ENCODE results near the gene IVD.

The IVD gene

DNA sequence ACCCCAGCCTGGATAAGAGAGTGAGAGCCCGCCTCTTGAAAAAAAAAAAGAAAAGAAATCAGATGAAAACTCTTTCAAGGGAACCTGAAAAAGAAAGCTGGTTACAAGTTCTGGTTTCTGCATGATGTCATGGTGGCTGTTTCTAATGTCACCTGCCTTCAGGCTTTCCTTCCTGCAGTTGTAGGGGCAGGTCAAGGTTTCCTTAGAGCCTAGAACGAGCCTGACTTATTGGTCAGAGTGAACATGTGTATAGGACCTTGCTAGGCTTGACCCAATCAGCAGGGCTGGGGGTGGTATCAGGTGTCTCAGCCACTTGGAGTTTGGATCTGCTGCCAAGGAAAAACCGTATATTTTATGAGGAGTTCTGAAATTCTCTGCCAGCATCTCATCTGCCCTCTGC is 3.8 kb downstream of the IVD start:
- no peak for FAIRE-seq
- TF ChIP-seq POU2F2 (IDR thresholded peaks at IDR 0.05; ENCODE audit: low read depth, low read length) (no peak), POLR2AphosphoS5 (IDR thresholded peaks at IDR 0.05; ENCODE audit: low read depth, low read length) (no peak), PAX5 (IDR thresholded peaks at IDR 0.05; ENCODE audit: insufficient read depth, low read length, severe bottlenecking) (no peak), POLR2A (IDR thresholded peaks at IDR 0.05; ENCODE audit: low read depth, low read length) (no peak), SPI1 (IDR thresholded peaks at IDR 0.05; ENCODE audit: low read depth, low read length) (no peak), TAF1 (IDR thresholded peaks at IDR 0.05; ENCODE audit: low read depth, low read length) (no peak)
- DNase-seq (ENCODE audit: insufficient read length, low spot score), result no peak

- DNase-seq (ENCODE audit: insufficient read length, low spot score) (no peak), FAIRE-seq (no peak)
- no peak for TF ChIP-seq POLR2AphosphoS5 (IDR thresholded peaks at IDR 0.05; ENCODE audit: low read depth, low read length)
- no peak for TF ChIP-seq SPI1 (IDR thresholded peaks at IDR 0.05; ENCODE audit: low read depth, low read length)
- TF ChIP-seq TAF1 (IDR thresholded peaks at IDR 0.05; ENCODE audit: low read depth, low read length), result no peak
- no peak for TF ChIP-seq PAX5 (IDR thresholded peaks at IDR 0.05; ENCODE audit: insufficient read depth, low read length, severe bottlenecking)
- no peak for TF ChIP-seq POU2F2 (IDR thresholded peaks at IDR 0.05; ENCODE audit: low read depth, low read length)
- no peak for TF ChIP-seq POLR2A (IDR thresholded peaks at IDR 0.05; ENCODE audit: low read depth, low read length)
Observed at GRCh38 chr15:40410476-40410875, 4.9 kb downstream of the IVD start.

DNA sequence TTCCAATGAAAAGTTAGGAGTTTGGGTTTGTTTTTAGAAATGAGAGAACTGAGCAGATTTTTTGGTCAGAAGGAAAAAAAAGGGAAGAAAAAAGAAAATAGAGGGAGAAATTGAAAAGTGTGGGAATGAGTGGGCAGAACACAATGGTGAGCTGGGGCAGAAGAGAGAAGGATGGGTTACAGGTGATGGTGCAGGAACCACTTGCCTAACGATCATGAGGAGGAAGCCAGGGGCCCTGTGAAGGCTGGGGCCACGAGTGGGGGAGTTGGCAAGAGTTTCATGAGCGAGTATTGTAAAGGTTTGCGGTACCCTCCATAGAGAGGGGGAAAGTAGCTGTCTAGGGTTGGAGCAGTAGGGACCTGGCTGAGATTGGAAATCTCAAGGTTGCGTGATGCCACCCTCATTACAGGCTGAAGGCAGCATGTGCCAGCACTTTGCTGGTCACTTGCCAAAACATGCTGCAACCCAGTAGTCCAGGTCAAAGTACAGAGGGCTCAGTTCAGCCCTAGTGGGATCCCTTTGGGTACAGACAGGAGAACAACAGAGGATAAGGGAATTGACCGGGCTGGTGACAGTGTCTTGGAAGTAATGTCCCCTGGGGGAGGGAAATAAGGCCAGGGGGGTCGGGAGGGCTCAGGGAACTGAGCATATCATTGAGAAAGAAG is 6.6 kb downstream of the IVD start:
- DNase-seq (ENCODE audit: insufficient read length, low spot score), result no peak
- no peak for FAIRE-seq
- TF ChIP-seq POLR2AphosphoS5 (IDR thresholded peaks at IDR 0.05; ENCODE audit: low read depth, low read length), result no peak
- TF ChIP-seq POU2F2 (IDR thresholded peaks at IDR 0.05; ENCODE audit: low read depth, low read length), result no peak
- no peak for TF ChIP-seq PAX5 (IDR thresholded peaks at IDR 0.05; ENCODE audit: insufficient read depth, low read length, severe bottlenecking)
- TF ChIP-seq POLR2A (IDR thresholded peaks at IDR 0.05; ENCODE audit: low read depth, low read length), result no peak
- no peak for TF ChIP-seq SPI1 (IDR thresholded peaks at IDR 0.05; ENCODE audit: low read depth, low read length)
- TF ChIP-seq TAF1 (IDR thresholded peaks at IDR 0.05; ENCODE audit: low read depth, low read length), result no peak

GRCh38 chr15:40413036-40413435 is 7.4 kb downstream of the IVD start:
- TF ChIP-seq POU2F2 (IDR thresholded peaks at IDR 0.05; ENCODE audit: low read depth, low read length) (no peak), PAX5 (IDR thresholded peaks at IDR 0.05; ENCODE audit: insufficient read depth, low read length, severe bottlenecking) (no peak), TAF1 (IDR thresholded peaks at IDR 0.05; ENCODE audit: low read depth, low read length) (no peak), POLR2A (IDR thresholded peaks at IDR 0.05; ENCODE audit: low read depth, low read length) (no peak), SPI1 (IDR thresholded peaks at IDR 0.05; ENCODE audit: low read depth, low read length) (no peak), POLR2AphosphoS5 (IDR thresholded peaks at IDR 0.05; ENCODE audit: low read depth, low read length) (no peak)
- FAIRE-seq, result no peak
- no peak for DNase-seq (ENCODE audit: insufficient read length, low spot score)

DNA sequence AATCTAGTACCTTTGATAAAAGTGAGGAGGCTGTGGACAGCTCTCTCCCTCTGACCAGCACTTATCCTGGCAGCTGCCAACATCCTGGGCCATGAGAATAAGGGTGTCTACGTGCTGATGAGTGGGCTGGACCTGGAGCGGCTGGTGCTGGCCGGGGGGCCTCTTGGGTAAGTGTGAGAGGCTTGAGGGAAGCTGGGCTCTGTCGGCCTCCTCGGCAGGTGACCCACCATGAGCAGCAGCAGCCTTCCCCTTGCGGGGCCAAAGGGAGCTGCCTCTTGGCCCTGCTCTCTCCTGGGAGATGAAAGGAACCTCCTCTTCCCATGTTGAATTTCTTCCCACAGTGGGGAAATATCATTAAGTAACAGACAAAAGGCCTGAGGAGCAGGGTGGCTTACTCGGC is 9.2 kb downstream of the IVD start:
- TF ChIP-seq POLR2AphosphoS5 (IDR thresholded peaks at IDR 0.05; ENCODE audit: low read depth, low read length), result no peak
- TF ChIP-seq TAF1 (IDR thresholded peaks at IDR 0.05; ENCODE audit: low read depth, low read length), result no peak
- TF ChIP-seq POLR2A (IDR thresholded peaks at IDR 0.05; ENCODE audit: low read depth, low read length), result no peak
- TF ChIP-seq PAX5 (IDR thresholded peaks at IDR 0.05; ENCODE audit: insufficient read depth, low read length, severe bottlenecking), result no peak
- TF ChIP-seq POU2F2 (IDR thresholded peaks at IDR 0.05; ENCODE audit: low read depth, low read length), result no peak
- TF ChIP-seq SPI1 (IDR thresholded peaks at IDR 0.05; ENCODE audit: low read depth, low read length), result no peak
- DNase-seq (ENCODE audit: insufficient read length, low spot score) (no peak), FAIRE-seq (no peak)

DNA sequence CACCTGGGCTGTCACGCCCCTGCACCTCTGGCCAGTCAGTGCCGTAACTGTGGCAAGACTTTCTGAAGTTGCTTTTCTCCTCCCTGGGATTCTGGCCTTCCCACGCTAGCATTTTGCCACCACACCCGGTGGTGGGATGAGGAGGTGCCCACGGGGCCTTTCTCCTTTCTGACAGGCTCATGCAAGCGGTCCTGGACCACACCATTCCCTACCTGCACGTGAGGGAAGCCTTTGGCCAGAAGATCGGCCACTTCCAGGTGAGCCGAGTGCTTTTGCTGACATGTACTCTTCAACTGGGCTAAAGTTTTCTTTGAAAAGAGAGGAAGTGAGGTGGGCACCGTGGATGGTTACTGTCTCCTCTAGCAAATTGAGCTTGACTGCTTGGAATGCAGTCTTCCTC is 9.6 kb downstream of the IVD start:
- TF ChIP-seq SPI1 (IDR thresholded peaks at IDR 0.05; ENCODE audit: low read depth, low read length), result no peak
- DNase-seq (ENCODE audit: insufficient read length, low spot score) (no peak), FAIRE-seq (no peak)

DNA sequence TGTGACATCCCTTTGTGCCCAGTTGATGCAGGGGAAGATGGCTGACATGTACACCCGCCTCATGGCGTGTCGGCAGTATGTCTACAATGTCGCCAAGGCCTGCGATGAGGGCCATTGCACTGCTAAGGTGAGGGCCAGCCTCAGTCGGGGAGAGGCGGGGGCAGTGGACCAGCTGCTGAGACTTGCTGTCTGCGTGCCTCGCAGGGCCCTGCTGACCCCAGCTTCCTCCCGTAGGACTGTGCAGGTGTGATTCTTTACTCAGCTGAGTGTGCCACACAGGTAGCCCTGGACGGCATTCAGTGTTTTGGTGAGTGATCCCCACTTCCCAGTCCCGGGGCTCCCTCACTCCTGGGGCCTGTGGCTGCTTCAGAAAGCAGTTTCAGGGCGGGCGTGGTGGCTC is 10.5 kb downstream of the IVD start:
- DNase-seq (ENCODE audit: insufficient read length, low spot score) (no peak), FAIRE-seq (no peak)
- TF ChIP-seq POLR2A (IDR thresholded peaks at IDR 0.05; ENCODE audit: low read depth, low read length) (0 out of 2 replicates have a peak, but pooled peaks have one; percentile 4), POLR2AphosphoS5 (IDR thresholded peaks at IDR 0.05; ENCODE audit: low read depth, low read length) (no peak)

DNA sequence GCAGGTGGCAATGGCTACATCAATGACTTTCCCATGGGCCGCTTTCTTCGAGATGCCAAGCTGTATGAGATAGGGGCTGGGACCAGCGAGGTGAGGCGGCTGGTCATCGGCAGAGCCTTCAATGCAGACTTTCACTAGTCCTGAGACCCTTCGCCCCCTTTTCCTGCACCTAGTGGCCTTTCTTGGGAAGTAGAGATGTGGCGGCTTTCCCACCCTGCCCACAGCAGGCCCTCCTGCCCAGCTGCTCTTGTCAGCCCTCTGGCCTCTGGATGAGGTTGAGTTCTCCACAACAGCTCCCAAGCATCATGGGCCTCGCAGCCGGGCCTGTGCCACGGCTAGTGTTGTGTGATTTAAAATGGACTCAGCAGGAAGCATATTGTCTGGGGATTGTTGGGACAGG is 12.5 kb downstream of the IVD start:
- TF ChIP-seq POLR2AphosphoS5 (IDR thresholded peaks at IDR 0.05; ENCODE audit: low read depth, low read length) (no peak), PAX5 (IDR thresholded peaks at IDR 0.05; ENCODE audit: insufficient read depth, low read length, severe bottlenecking) (no peak), TAF1 (IDR thresholded peaks at IDR 0.05; ENCODE audit: low read depth, low read length) (no peak), SPI1 (IDR thresholded peaks at IDR 0.05; ENCODE audit: low read depth, low read length) (no peak), POLR2A (IDR thresholded peaks at IDR 0.05; ENCODE audit: low read depth, low read length) (no peak), POU2F2 (IDR thresholded peaks at IDR 0.05; ENCODE audit: low read depth, low read length) (no peak)
- DNase-seq (ENCODE audit: insufficient read length, low spot score) (no peak), FAIRE-seq (no peak)

DNA sequence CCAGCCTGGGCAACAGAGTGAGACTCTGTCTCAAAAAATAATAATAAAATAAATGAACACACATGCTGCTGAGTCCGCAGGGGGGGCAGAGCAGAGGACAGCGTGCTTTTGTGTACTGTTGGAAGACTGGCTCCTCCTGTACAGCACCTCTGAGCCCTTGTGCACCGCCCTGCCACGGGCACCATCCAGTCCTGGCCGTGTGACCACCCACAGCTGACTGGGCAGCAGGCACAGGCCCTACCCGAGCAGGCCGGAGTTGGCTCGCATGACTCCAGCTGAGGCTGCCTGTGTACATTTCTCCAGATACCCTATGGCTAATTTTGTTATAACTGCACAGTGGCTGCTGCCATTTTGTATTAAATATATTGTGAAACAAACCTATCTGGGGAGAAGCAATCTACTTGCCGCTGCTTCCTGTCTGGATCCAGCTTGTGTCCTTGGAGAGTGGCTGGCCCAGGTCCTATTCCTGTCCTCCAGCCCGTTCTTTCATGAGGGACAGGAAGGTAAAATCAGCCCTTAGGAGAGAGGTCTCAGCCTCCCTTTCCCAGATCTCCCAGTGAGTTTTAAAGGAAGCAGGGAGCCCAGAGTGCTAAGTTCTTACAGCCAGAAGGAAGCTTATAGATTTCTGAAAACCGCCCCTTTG is 14.6 kb downstream of the IVD start:
- FAIRE-seq (no peak), DNase-seq (ENCODE audit: insufficient read length, low spot score) (no peak)
- TF ChIP-seq POLR2AphosphoS5 (IDR thresholded peaks at IDR 0.05; ENCODE audit: low read depth, low read length), result no peak
- TF ChIP-seq TAF1 (IDR thresholded peaks at IDR 0.05; ENCODE audit: low read depth, low read length), result no peak
- no peak for TF ChIP-seq PAX5 (IDR thresholded peaks at IDR 0.05; ENCODE audit: insufficient read depth, low read length, severe bottlenecking)
- no peak for TF ChIP-seq SPI1 (IDR thresholded peaks at IDR 0.05; ENCODE audit: low read depth, low read length)
- TF ChIP-seq POLR2A (IDR thresholded peaks at IDR 0.05; ENCODE audit: low read depth, low read length), result no peak
- TF ChIP-seq POU2F2 (IDR thresholded peaks at IDR 0.05; ENCODE audit: low read depth, low read length), result no peak

DNA sequence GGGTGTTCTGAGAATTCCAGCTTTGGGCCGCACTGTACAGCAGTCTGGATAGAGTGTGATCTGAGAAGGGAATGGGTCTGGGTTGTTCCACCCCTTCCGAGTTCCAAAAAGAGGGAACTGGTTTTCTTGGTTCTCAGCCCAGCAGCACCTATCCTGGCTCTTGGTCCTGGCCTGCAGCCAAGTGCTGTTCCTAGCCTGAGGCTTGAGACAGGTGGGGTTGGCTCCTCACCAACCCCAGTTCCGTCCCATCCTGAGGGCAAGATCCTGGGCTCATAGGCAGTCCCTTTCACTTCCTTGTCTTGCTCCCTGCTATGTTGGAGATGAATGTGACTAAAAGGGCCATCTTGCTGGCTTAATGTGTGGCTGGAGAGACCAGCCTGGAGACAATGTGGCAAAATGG is 15.2 kb downstream of the IVD start:
- FAIRE-seq (no peak), DNase-seq (ENCODE audit: insufficient read length, low spot score) (no peak)
- TF ChIP-seq POLR2A (IDR thresholded peaks at IDR 0.05; ENCODE audit: low read depth, low read length), result no peak
- no peak for TF ChIP-seq POU2F2 (IDR thresholded peaks at IDR 0.05; ENCODE audit: low read depth, low read length)
- no peak for TF ChIP-seq POLR2AphosphoS5 (IDR thresholded peaks at IDR 0.05; ENCODE audit: low read depth, low read length)
- no peak for TF ChIP-seq TAF1 (IDR thresholded peaks at IDR 0.05; ENCODE audit: low read depth, low read length)
- no peak for TF ChIP-seq SPI1 (IDR thresholded peaks at IDR 0.05; ENCODE audit: low read depth, low read length)
- TF ChIP-seq PAX5 (IDR thresholded peaks at IDR 0.05; ENCODE audit: insufficient read depth, low read length, severe bottlenecking), result no peak

Measured in GM12891 (cell line).